ENCODE data around the gene SPAG16.
"Not testable (repeated sequence)": the region's sequence is repeated elsewhere in the genome, so short reads cannot be mapped to it uniquely, and the experiment has no call there.

Gene SPAG16

GRCh38 chr2:213995400-213996105 lies 711.3 kb downstream of the SPAG16 start:
- TF ChIP-seq CTCF (IDR thresholded peaks at IDR 0.05; ENCODE audit: insufficient read depth, low read length, missing control alignments), result no peak
- DNase-seq (ENCODE audit: low read depth, low spot score), result peak; percentile 77
- ChIA-PET POLR2A (interaction anchor here (0.6 to 0.8 kb wide), 2 partner anchors 23 to 147 kb away, joined by 3 read pairs; no protein-coding TSS in a partner anchor), CTCF (no interaction called here)
- H3K4me3 ChIP-seq (ENCODE audit: low read depth, low read length), result no peak overlapping the region

GRCh38 chr2:213998976-213999375 lies 714.7 kb downstream of the SPAG16 start:
- CTCF ChIA-PET; H3K4me3 ChIP-seq (ENCODE audit: low read depth, low read length); DNase-seq (ENCODE audit: low read depth, low spot score); POLR2A ChIA-PET: not testable (repeated sequence)

- no peak overlapping the region for H3K4me3 ChIP-seq (ENCODE audit: low read depth, low read length)
- no peak for TF ChIP-seq CTCF (IDR thresholded peaks at IDR 0.05; ENCODE audit: insufficient read depth, low read length, missing control alignments)
- POLR2A ChIA-PET, result no interaction called here
- no peak for DNase-seq (ENCODE audit: low read depth, low spot score)
- CTCF ChIA-PET, result interaction anchor here (1.2 kb wide), 1 partner anchor 13 kb away, joined by 5 read pairs; no protein-coding TSS in a partner anchor
These were observed 720.2 kb downstream of the SPAG16 start for GRCh38 chr2:214004463-214004862.

GRCh38 chr2:214005337-214005736 lies 721.1 kb downstream of the SPAG16 start:
- no peak for TF ChIP-seq CTCF (IDR thresholded peaks at IDR 0.05; ENCODE audit: insufficient read depth, low read length, missing control alignments)
- POLR2A ChIA-PET, result no interaction called here
- DNase-seq (ENCODE audit: low read depth, low spot score), result no peak
- CTCF ChIA-PET, result interaction anchor here (1.0 to 1.2 kb wide), 2 partner anchors 12 to 15 kb away, joined by 3 to 5 read pairs; no protein-coding TSS in a partner anchor
- H3K4me3 ChIP-seq (ENCODE audit: low read depth, low read length), result no peak overlapping the region

GRCh38 chr2:214006601-214007000 lies 722.3 kb downstream of the SPAG16 start:
- DNase-seq (ENCODE audit: low read depth, low spot score), result no peak
- H3K4me3 ChIP-seq (ENCODE audit: low read depth, low read length), result no peak overlapping the region
- CTCF ChIA-PET, result interaction anchor here (1.5 kb wide), 1 partner anchor 10 kb away, joined by 4 read pairs; no protein-coding TSS in a partner anchor
- no peak for TF ChIP-seq CTCF (IDR thresholded peaks at IDR 0.05; ENCODE audit: insufficient read depth, low read length, missing control alignments)
- POLR2A ChIA-PET, result no interaction called here

- CTCF ChIA-PET, result no interaction called here
- TF ChIP-seq CTCF (IDR thresholded peaks at IDR 0.05; ENCODE audit: insufficient read depth, low read length, missing control alignments), result no peak
- no peak for DNase-seq (ENCODE audit: low read depth, low spot score)
- POLR2A ChIA-PET, result no interaction called here
- no peak overlapping the region for H3K4me3 ChIP-seq (ENCODE audit: low read depth, low read length)
These were observed 727.4 kb downstream of the SPAG16 start for GRCh38 chr2:214011676-214012075.
